Stimulated activated CD4-positive, alpha-beta T cell treated with anti-CD3 and anti-CD28 coated beads, Interleukin-1b, Interleukin-23, amount 100 ng/mL, for 1 hour (primary cell): ENCODE results near the gene LUZP2.

Experiments used
- DNase-seq, 2 donors: peaks; one replicate each; pipeline ENCODE4 v3.0.0-alpha.2; 2020; ENCODE audit warnings: low read depth in 2 of 2

LUZP2 gene

DNA sequence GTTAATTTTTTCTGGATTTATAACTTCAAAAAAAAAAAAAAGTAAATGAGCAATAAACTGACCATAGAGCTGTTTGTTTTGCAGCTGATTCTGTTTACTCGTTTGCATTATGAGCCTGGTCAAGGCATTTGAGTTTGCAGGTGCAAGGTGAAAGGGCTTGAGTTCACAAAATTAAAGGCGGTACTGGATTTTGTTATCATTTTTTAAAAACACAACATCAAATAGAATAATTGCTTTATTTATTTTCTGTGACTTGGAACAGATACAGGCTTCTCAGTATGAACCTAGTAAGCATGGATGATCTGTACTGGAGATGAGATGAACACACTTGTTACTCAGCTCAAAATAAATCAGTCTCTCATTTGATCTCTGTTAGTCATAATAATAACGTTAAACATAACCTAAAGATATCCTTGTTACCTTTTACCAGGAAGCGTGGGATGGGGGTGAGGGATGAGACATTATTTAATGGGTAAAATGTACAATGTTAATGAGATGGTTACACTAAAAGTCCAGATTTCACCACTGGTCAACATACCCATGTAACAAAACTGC is 137.8 kb downstream of the LUZP2 start:
- DNase-seq: no peak

DNA sequence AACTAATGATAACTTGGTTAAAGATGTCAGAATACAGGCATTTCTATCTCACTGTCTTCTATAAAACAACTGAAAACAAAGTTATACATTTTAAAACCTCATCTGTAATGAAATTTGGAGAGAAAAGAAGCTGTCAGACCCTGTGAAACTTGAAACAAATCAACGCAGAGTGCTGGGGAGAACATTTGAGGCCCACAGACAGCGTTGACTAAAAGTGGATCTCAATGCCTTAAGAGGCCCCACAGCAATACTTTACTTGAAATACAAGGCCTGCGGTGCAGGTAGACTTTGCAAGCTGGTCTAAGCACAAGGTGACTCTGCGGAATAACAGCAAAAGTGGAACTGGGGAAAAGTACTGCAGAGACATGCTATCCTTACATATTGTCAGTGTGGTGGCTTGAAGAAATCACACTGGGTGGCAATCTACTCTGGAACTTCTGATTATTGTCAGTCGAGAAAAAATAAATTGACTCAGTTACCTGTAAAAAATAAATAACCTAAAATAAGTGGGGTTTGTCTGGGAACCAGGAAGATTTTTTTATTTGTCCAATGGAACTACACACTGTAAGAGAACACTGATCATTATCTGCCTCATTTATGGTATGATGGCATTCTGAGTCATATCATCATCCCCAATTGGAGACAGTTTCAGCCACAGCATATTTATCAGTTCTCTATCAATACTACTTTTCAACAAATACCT is 138.9 kb downstream of the LUZP2 start:
- no peak for DNase-seq

DNA sequence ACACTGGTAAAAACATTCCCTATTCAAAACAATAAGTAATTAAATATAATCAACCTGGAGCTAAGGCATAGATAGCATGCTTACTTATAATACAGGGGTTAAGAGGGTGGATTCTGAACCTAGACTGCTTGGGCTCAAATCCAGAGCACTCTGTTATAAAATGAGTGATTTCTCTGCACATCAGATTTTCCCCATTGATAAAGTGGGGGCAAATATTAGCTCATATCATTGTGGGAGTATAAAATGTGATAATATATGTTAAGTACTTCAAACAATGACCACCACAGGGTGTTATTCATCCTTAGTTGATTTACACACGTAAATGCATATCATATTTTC is 139.4 kb downstream of the LUZP2 start:
- DNase-seq: no peak

DNA sequence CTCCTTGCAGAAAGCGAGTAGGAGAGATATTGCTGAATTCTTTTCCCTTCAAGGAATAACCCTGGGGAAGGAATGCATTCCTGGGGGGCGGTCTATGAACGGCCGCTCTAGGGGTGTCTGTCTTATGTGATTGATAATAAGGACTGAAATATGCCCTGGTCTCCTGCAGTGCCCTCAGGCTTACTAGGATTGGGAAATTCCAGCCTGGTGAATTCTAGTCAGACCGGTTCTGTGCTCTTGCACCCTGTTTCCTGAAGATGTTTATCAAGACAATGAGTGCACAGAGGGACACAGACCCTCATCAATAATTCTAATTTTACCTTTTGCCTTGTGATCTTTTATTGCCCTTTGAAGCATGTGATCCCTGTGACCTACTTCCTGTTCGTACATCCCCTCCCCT is 140.7 kb downstream of the LUZP2 start:
- DNase-seq: no peak

DNA sequence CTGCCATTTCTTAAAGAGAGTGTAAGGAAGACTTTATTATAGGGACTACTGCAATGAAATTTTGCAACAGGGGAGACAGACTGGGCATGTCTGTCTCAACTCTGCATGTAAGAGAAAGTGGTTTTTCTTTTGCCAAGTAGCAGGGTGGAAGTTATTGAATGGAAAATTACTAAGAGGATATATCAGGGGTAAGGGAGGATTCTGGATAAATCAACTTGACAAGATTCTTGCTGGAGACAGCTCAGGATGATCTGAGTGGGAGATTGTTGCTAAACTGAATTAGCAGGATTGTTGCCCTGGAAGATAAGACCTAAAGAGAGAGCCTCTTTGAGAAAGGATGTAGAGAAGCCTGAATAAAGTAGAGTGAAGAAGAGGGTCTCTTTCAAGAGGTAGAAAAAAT is 145.8 kb downstream of the LUZP2 start:
- no peak for DNase-seq

DNA sequence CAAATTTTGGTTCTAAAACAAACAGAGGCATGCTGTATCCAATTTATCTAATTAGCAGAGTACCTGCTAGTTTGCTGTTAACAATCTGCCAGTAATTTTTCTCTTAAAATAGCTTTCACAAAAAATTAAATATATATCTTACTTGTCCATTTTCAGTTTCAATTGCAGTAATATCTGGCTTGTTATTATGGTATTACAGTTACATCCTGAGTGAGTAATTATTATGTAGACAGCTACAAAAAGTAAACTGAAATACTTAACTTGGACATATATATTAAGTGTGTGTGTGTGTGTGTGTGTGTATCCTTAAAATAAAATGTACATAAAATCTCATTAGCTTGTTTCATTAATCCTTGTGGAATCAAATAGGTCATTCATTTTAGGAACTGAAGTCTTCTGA is 148.7 kb downstream of the LUZP2 start:
- DNase-seq: no peak

DNA sequence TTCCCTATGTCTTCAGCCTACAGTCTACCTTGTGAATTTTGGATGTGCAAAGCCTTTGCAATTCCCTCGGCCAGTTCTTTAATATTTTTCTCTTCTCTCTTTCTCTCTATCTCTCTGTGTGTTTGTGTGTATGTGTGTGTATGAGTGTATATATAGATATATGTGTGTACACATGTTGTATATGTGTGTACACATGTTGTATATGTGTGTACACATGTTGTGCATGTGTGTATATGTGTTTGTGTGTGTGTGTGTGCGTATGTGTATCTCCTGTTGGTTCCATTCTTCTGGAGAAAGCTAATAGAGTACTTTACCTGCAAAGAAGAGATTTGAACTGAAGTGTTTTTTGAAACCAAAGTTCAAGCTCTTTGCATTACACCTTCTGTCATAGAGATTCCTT is 155.0 kb downstream of the LUZP2 start:
- DNase-seq: no peak

DNA sequence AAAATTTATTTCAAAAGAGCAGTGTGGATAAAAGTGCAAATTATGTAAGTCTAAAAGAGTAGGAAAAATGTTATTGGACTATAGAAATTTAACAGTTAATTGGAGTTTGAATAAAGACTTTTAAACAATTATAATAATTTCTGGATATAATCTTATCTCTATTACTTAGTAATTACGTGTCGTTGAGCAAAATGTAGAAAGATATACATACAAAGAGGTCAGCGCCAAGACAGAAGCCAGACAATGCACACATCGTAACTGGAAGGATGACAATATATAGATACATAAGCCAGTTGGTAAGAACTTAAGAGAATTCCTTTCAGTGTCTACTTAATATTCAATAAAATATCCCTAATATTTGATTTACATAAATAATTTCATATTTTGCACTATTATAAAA is 157.0 kb downstream of the LUZP2 start:
- DNase-seq: no peak

DNA sequence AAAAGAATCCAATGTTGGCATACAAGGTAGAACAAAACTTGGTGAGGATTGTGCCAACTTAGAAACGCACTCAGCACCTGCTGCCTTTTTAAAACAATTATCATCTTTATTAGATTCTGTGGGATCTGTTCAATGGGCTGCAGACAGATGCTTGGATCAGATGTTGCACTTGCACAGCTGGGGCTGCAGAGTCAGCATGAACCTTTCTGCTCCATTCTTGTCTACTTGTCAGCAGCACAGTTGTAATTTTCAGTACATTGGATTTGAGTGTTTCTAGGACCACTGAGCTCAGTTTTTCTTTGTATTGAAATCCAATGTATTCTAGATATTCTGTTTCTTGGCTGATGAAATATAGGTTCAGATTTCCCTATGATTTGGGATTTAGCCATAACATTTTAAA is 164.5 kb downstream of the LUZP2 start:
- DNase-seq: no peak

DNA sequence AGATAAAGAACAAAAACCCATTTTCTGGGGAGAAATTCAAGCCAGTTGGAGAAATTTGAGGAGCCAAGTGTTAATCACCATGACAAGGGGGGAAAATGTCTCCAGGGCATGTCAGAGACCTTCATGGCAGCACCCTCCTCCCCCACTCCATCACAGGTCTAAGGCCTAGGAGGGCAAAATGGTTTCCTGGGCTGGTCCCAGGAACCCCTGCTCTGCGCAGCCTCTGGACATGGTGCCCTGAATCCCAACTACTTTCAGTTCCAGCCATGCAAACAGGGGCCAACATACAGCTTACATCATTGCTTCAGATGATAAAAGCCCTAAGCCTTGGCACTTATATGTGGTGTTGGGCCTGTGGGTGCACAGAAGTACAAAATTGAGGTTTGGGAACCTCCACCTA is 167.5 kb downstream of the LUZP2 start:
- DNase-seq: no peak

DNA sequence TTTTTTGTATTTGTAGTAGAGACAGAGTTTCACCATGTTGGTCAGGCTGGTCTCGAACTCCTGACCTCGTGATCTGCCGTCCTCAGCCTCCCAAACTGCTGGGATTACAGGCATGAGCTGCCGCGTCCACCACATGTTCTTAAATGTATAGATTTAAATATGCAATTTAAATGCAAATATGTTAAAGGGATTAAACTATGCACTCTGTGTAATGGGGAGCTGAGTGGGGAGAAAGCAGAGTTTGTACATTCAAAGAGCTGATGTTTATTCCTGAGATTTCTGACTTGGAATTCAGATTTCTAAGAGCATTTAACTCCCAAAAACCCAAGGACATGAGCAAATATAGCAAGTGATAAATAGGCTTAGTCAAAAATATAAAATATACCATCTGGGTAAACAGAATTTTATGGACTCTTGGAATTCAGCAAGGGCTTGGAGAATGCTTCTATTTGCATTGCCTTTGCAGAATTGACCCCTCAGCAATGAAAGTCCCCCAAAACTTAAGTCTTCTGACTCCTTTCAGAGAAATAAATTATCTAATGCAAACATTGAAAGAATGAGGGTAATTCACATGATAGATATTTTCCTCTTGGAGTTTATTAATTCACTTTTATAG is 170.6 kb downstream of the LUZP2 start:
- DNase-seq: no peak

DNA sequence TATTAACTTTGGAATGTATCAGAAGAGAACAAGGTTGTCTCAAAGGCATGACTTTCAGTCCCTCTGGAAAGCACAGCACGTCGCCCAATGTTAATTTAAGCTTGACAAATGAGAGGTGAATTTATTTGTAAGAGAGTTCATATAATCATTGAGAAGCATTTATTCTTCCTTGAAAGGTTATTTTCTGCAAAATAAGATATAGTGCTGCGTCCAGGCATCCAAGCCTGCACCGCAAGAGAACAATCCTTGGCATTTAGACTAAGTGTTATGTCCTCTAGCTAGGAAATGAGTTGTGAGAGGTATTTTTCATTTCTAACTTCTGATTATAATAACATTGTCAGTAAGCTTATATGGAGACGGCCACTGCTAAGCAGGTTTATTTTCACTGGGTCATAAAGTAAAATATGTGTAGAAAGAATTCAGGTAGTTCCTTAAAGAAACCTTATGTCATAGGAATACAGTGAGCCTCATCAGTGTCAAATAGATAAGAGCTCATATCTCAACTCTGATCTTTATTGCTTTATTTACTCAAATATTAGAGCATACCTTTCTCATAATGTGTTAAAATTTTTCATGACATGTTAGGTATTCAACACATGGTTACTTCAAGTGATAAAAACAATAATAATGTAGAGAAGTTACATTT is 182.0 kb downstream of the LUZP2 start:
- DNase-seq: no peak

DNA sequence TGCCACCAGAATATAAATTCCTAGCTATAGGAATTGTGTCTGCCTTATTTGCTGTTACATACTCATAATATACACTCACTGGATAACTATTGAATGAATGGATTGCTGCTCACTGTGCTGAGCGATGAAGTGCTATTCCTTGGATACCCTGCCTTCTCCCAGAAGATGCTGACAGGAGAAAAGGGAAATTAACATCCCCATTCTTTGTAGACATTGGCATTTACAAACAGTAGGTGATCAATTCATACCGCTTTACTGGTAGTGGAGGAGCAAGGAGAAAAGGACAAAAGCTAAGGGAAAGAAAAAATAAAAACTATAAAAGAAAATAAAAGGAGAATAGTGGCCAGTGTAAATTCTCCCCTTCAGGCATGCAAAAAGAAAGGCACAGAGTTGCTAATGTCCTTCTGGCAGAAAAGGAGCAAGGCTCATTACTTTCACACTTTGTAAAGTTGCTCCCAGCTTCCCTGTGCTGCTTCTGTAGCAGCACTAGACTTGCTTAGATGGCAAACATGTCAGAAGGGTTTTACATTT is 183.0 kb downstream of the LUZP2 start:
- no peak for DNase-seq

DNA sequence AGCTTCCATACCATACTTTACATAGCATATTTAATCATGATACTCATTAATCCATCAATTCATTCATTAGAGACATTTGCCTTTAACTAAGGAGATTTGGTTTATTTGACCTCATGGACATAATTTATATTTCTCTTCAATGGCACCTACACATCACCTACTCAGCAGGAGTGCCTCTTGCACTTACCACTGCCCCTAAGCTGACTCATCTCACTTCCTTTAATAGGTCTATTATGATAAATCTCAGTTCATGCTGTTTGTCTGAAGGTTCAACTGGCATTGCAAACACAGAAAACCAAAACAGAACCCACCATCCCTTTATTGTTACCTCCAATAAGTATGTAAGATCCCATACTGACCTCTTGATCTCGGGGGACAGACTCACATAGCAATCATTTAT is 186.7 kb downstream of the LUZP2 start:
- DNase-seq: no peak

DNA sequence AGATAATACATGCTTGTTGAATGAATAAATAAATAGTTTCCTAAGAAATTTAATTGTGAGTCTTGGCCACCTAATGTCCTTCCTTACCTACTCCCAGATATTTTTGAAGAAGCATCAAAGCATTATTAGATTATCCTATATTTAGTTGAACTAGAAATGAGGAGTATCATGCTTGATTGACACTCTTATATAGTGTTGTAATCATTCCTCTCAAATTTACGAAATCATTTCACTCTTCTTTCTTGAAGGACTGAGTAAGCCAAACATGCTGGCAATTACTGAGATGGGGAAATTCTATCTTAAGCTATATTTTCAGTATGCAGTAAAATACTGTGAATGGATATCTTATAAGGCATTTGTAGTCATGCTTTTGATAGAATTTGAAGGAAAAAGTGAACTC is 189.0 kb downstream of the LUZP2 start:
- no peak for DNase-seq

DNA sequence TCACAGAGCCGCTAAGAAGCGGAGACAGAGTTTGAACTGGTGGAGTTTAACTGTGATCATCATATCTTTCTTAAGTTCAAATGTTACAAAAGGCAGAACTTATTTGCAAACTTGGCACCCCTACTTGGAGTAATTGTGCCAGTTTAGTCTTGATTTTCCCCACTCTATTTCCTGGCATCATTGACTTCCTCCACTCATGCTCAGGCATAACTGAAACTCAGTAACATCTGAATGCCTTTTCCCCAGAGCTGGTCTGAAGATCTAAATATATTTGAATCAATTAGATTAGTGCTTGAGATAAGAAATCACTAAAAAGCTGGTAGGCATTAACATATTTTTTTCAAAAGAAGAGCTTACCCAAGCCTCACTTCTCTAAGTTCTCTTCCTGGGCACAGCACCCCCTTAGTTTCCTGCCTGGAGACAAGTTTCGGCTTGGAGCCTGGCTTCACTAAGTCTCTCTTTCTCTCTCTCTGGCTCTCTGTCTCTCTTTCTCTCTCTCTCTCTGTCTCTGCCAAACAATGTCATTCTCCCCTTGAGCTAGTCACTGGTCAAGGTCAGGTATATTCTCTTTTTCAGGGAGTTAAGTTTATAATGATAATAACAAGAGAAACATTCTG is 190.8 kb downstream of the LUZP2 start:
- no peak for DNase-seq

DNA sequence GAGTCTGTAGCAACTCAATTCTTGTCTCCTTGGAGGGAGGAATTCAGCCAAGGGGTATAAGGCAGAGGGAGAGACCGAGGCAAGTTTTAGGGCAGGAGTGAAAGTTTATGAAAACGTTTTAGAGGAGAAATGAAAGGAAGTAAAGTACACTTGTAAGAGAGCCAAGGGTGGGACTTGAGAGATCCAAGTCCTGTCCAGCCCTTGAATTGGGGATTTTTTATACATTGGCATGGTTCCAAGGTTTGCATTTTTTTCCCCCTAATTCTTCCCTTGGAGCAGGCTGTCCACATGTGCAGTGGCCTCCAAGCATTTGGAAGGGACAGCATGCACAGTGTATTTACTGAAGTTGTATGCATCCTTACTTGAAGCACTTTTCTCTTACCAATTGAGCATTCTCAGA is 192.1 kb downstream of the LUZP2 start:
- no peak for DNase-seq

DNA sequence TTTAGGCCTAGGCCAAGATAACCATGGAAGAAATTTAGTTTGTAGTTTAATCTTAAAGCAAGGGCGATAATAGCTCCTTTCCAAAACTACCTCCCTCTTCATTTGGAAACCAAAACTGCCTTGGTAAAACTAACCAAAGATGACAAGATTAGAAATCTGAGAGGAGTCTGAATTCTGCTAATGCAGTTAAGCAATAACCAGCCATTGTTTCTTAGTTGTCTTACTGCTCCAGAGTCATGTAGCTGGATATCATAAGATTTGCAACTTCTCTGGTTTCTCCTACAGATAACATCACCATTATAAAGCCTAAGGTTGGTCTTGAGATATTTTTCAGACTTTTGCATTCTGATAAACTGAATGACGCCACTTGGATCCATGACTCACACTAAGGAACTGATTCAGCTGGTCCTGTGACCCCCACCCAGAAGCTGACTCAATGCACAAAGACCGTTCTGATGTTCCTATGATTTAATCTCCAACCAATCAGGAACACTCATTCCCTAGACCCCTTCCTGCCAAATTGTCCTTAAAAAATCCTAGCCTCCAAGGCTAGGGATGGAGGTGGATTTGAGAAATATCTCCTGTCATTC is 200.8 kb downstream of the LUZP2 start:
- DNase-seq: no peak

DNA sequence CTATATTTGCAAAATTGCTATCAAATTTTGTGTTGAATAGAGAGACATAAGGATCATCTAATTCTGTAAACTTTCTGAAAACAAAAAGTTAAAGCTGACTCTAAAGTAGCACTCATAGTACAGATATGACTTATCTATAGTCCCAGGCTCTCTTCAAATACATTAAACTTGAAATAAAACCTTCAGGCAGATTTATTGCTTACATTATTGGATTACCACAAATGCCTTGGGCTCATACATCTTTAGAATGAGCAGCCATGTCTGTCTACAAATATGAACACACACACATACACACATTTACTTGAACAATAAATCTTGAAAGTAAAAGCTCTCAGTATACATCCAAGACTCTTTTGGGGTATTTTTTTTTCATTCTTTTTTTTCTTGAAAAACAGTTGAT is 207.9 kb downstream of the LUZP2 start:
- DNase-seq: no peak

DNA sequence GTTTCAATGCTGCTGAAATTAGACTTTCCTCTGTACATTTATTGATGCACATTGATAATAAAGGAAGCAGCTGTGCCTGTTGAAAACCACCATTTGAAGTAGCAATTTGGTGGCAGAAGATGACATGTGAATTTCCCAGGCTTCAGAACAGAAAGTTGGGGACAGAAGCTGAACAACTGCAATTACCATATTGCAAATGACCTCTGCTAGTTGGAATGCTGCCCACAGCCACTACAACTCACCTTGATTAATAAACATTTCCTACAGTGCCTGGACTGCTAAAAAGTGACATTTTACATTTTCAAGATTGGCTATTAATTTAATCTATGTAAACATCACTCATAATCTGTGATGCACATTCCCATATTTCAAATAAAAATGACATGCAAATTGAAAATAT is 208.6 kb downstream of the LUZP2 start:
- no peak for DNase-seq

DNA sequence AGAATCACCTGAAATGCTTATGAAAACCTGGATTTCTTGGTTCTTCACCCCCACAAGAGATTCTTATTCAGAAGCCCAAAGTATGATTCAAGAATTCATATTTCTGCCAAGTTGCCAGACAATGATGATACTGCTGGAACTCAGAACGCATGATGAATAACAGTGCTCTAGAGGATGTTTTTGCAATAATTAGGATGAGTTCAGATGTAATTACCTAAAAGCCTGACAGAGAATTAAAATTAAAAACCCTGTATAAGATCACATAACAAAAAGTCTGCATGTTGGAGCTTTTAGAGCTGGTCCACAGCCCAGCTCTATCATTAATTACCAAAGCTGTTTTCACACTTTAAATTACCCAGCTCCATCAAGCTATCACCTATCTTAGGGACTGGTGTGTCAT is 211.8 kb downstream of the LUZP2 start:
- no peak for DNase-seq

DNA sequence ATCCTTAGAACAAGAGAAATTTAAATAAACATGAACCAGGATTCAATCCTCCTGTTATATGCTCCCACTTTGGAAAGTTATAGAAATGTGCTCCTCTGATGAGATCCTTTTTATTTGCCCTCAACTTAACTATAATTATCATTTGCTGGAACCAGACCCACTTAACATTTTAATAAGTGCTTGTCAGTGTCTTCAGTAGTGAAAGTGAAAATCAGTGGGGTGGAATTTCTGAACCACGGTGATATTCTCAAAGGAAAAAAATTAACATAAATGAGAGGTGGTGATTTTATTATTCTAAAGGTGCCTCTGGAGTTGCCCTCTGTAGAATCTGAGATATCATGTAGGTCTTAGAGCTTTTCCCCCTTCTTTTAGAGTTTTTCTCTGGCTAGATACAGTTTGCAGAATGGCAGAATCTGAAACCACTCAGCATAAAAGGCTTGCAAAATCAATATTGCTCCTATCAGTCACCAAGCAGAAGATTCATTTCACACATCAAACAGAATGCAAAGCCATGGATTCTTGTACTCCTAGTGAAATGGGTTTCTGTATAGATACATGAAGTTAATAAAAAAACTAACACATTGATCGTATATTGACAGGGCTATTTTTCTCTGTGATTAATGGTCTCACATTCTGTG is 213.2 kb downstream of the LUZP2 start:
- DNase-seq: no peak
